G401.6 (cell line): ENCODE results near the gene ELF4.
"Not testable (repeated sequence)": the region's sequence is repeated elsewhere in the genome, so short reads cannot be mapped to it uniquely, and the experiment has no call there.

Source experiments
- FAIRE-seq: peaks from 2 replicates; lab custom pipeline; 2012; peaks lifted over from hg19 to GRCh38; lab: Jason Lieb, UNC

Gene ELF4

GRCh38 chrX:130110379-130111219 is at the start of gene ELF4:
ELF4 (minus strand) TSS chrX:130110497; CDS start chrX:130081330, 29,167 bp downstream.
- FAIRE-seq: no peak

- no peak for FAIRE-seq
Observed at GRCh38 chrX:130159776-130160175, 49.5 kb upstream of the ELF4 start.

GRCh38 chrX:130158311-130158710 is 48.0 kb upstream of the ELF4 start:
- FAIRE-seq: no peak

GRCh38 chrX:130155564-130155963 is 45.3 kb upstream of the ELF4 start:
- no peak for FAIRE-seq

GRCh38 chrX:130147631-130148030 is 37.3 kb upstream of the ELF4 start:
- no peak for FAIRE-seq

- FAIRE-seq: no peak
Observed at GRCh38 chrX:130145123-130145522, 34.8 kb upstream of the ELF4 start.

- FAIRE-seq: no peak
Observed at GRCh38 chrX:130144509-130144908, 34.2 kb upstream of the ELF4 start.

- FAIRE-seq: no peak
Observed at GRCh38 chrX:130139474-130140201, 29.3 kb upstream of the ELF4 start.

GRCh38 chrX:130136961-130137360 is 26.7 kb upstream of the ELF4 start:
- FAIRE-seq: no peak

- no peak for FAIRE-seq
Observed at GRCh38 chrX:130136496-130136895, 26.2 kb upstream of the ELF4 start.

GRCh38 chrX:130130990-130131389 is 20.7 kb upstream of the ELF4 start:
- FAIRE-seq: no peak

- no peak for FAIRE-seq
Observed at GRCh38 chrX:130125091-130125874, 15.0 kb upstream of the ELF4 start.

GRCh38 chrX:130124577-130124976 is 14.3 kb upstream of the ELF4 start:
- no peak for FAIRE-seq

- FAIRE-seq: no peak
Observed at GRCh38 chrX:130121505-130121800, 11.2 kb upstream of the ELF4 start.

GRCh38 chrX:130120746-130121504 is 10.6 kb upstream of the ELF4 start:
- no peak for FAIRE-seq

GRCh38 chrX:130120321-130120731 is 10.0 kb upstream of the ELF4 start:
- FAIRE-seq: no peak

- FAIRE-seq: no peak
Observed at GRCh38 chrX:130119312-130119898, 9.1 kb upstream of the ELF4 start.

- FAIRE-seq: no peak
Observed at GRCh38 chrX:130118441-130119311, 8.4 kb upstream of the ELF4 start.

- no peak for FAIRE-seq
Observed at GRCh38 chrX:130117166-130117565, 6.9 kb upstream of the ELF4 start.

GRCh38 chrX:130115119-130115885 is 5.0 kb upstream of the ELF4 start:
- FAIRE-seq: not testable (repeated sequence)
